GM21737 (cell line): ENCODE data around the gene TNFSF9.
"Not testable (repeated sequence)": the region's sequence is repeated elsewhere in the genome, so short reads cannot be mapped to it uniquely, and the experiment has no call there.

Experiments
- ATAC-seq: cut with Tn5 transposase; IDR thresholded peaks from one replicate; pipeline ENCODE4 v1.9.1; 2021; ENCODE audit warnings: mild to moderate bottlenecking, moderate library complexity; ENCODE audit not compliant: unreplicated experiment

Gene TNFSF9

DNA sequence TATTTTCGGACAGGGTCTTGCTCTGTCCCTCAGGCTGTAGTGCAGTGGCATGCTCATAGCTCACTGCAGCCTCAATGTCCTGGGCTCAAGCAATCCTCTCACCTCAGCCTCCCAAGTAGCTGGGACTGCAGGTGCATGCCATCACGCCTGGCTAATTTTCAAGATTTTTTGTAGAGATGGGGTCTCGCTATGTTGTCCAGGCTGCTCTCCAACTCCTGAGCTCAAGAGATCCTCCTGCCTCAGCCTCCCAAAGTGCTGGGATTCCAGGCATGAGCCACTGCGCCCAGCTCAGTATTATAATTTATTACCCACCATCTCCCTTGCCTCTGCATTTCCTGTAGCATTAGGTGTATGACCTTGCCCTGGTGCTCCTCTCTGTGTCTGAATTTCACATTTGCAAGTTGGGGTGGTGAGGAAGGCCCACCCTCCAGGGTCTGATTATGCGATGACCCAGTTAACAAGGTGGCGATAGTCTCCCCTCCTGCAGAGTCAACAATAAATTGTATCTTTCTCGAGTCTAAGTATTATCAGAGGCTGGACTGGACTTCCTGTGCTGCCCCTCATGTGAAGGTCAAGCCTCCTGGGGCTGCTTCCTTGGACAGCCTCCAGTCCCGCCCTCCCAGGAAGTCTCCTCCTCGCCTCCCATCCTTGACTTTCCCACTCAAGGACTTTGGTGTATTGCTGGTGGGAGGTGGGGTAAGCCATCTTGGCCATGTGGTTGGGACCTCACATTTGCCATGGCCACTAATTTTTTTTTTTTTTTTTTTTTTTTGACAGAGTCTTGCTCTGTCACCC, 27.2 kb upstream of the TNFSF9 start:
- ATAC-seq, result no peak

DNA sequence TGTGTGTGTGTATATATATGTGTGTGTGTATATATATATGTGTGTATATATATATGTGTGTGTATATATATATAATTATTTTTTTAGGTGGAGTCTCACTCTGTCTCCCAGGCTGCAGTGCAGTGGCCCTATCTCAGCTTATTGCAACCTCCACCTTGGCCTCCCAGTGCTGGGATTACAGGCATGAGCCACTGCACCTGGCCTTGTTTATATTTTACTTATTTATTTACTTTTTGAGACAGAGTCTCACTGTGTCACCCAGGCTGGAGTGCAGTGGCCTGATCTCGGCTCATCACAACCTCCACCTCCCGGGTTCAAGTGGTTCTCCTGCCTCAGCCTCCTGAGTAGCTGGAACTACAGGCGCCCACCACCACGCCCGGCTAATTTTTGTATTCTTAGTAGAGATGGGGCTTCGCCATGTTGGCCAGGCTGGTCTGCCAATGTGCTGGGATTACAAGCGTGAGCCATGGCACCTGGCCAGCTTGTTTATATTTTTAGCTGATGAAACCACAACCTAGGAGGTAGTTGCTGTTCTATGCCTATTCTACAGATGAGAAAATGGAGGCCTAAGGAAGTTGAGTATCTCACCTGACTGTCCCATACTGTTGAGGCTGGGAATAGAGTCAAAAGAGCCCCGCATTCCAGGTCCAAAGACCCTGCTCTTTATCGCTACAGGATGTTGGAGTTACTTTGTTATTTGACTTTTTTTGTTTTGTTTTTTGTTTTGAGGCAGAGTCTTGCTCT, 22.6 kb upstream of the TNFSF9 start:
- ATAC-seq, result not testable (repeated sequence)

- no peak for ATAC-seq
Measured at GRCh38 chr19:6509118-6509971, 21.5 kb upstream of the TNFSF9 start.

DNA sequence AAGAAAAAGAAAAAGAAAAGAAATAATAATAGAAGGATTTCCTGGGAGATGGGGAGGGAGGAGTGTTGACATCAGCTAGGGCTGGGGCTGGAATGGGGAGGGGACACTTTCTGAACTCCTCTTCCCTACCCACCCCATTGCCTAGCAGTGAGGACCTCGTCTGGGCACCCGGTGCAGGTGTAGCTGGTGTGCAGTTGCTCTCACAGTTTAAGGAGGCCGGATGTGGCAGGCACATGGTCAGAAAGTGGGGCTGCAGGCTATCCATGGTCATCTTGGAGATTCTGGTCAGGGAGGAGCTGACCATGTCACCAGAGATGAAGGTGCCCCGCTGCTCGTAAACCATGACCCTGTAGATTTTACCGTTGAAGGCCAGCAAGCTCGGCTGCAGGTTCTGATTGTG, 20.2 kb upstream of the TNFSF9 start:
- no peak for ATAC-seq

DNA sequence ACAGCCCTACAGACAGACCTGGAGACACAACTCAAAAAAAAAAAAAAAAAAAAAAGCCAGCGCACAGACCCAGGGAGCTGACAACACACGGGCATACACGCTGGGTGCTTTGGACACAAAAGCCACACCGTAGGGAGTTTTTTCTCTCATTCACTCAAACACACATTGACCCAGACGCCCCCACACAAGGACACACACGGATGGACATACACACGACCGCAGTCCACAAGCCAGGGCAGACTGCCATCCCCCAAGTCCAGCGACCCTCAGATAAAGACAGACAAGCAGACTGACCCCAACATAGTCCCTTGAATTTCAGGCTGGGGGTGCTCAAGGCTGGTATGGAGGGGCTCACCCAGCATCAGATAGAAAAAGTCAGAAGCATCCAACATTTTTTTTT, 16.7 kb upstream of the TNFSF9 start:
- ATAC-seq, result no peak

- ATAC-seq, result no peak
Measured at GRCh38 chr19:6514926-6515544, 15.8 kb upstream of the TNFSF9 start.

- ATAC-seq, result peak; percentile 48
Measured at GRCh38 chr19:6516018-6516658, 14.7 kb upstream of the TNFSF9 start.

- ATAC-seq, result peak; percentile 49
Measured at GRCh38 chr19:6516659-6517291, 14.1 kb upstream of the TNFSF9 start.

GRCh38 chr19:6518145-6518911, 12.5 kb upstream of the TNFSF9 start:
- ATAC-seq, result no peak

GRCh38 chr19:6519289-6519688, 11.5 kb upstream of the TNFSF9 start:
- no peak for ATAC-seq

DNA sequence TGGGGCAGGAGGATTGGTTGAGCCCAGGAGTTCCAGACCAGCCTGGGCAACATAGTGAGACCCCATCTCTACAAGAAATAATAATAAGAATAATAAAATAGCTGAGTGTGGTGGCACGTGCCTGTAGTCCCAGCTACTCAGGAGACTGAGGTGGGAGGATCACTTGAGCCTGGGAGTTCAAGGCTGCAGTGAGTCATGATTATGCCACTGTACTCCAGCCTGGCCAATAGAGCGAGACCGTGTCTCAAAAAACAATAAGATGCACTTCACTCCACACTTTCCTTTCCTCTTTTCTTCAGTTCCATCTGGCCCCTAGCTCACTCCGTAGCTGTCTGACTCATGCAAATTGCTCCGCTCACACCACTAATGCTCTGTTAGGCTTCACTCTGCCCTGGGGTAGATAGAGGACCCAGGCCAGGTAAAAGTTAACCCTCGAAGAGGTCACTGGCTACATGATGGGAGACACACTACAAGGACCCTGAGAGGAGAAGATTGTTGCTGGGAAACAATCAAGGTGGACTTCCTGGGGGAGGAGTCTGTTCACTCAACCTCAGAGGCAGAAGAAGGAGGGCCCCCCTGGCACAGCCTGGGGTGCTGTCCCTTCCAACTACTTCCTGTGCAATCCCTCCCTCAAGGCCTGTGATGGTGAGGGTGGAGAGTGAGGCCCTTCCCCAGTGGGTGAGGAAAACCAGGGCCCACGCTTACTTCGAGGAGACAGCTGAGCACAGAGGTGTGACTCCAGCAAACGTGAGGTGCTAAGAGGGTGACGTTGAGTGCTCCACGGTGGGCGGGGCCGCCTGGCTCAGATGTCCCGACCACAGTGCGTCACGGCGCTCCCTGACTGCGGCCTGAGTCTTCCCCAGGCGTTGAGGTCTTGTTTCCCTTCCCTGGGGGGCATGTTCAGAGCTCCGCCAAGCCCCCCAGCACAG, 8.8 kb upstream of the TNFSF9 start:
- ATAC-seq, result peak; percentile 40

DNA sequence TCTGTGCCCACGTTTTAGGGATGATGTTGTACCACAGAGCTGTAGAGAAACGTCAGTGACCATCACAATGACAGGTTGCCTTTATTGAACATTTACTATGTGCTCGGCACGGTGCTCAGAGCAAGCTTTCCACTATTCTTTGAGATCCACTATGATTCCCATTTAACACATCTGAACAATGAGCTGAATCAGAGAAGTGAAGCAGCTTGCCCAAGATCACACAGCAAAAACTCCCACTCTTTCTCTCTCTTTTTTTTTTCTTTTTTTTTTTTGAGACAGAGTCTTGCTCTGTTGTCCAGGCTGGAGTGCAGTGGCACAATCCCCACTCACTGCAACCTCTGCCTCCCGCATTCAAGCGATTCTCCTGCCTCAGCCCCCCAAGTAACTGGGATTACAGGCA, 8.1 kb upstream of the TNFSF9 start:
- ATAC-seq, result no peak

DNA sequence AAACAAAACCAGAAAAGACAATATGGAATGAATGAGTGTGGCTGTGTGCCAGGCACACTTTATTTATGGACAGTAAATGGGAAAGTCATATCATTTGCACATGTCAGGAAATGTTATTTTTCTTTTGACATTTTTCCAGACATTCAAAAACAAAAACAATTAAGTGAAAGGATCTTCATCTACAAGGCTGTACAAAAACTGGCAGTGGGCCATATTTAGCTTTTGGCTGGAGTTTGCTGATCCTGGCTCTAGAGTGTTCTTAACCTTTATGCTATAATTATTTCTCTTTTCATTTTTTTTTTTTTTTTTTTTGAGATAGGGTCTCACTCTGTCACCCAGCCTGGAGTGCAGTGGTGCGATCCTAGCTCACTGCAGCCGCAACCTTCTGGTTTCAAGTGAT, 6.5 kb upstream of the TNFSF9 start:
- ATAC-seq, result no peak

DNA sequence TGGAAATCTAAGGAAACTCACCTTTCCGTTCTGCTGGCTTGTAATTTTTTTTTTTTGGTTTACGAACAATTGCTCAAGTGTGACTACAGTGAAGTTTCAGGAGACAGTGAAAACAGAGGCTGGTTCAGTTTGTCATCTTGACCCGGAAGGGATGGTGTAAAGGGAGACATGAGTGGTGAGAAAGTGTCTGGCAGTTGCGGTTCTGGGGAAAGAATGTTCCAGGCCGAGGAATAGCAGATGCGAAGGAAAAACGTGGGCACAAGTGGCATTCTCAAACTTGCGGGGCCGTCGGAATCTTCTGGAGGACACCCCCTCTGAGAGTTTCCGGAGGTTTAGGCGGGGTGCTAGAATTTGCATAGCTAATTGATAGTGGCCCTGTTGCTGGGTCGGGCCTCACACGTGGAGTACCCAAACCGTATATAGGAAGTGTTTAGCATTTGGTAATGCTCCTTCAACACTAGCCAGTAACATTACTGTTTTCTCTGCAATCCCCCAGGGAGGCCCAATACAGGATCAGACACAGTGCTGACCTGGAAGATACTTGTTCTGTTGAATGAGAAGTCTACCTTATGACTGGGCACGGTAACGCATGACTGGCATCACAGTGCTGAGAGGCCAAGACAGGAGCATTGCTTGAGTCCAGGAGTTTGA, 2.8 kb upstream of the TNFSF9 start:
- peak; percentile 38 for ATAC-seq

DNA sequence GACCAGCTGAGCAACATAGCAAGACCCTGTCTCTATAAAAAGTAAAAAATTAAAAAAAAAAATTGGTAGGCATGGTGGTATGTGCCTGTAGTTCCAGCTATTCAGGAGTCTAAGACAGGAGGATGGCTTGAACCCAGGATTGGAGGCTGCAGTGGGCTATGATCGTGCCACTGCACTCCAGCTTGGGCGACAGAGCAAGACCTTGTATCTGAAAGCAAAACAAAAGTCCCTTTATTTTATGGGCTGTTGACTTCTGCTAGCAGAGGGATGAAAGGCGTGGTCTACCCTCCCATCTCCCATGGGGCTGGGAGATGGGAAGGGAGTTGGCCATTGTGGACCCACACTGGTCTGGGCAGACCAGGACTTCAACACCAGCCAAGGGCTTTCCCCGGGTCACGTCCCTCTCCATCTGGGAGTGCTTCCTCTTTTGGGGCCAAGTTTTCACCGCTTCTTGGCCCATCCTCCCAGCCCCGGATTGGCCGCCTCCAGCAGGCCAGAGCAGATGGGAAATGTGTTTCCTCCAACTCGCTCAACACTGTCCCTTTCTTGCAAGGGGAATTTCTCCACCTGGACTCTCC, 2.2 kb upstream of the TNFSF9 start:
- no peak for ATAC-seq

GRCh38 chr19:6529351-6529750, 1.5 kb upstream of the TNFSF9 start:
- ATAC-seq, result no peak

- ATAC-seq, result no peak
Measured at GRCh38 chr19:6529937-6530385, 865 bp upstream of the TNFSF9 start.
